ENCODE measurements around the gene BCL2L11.
A peak's percentile ranks its signal among the peaks of the same experiment; 100 is the strongest.

Gene BCL2L11

GRCh38 chr2:111145103-111145760, 24.5 kb downstream of the BCL2L11 start:
- DNase-seq: no peak

DNA sequence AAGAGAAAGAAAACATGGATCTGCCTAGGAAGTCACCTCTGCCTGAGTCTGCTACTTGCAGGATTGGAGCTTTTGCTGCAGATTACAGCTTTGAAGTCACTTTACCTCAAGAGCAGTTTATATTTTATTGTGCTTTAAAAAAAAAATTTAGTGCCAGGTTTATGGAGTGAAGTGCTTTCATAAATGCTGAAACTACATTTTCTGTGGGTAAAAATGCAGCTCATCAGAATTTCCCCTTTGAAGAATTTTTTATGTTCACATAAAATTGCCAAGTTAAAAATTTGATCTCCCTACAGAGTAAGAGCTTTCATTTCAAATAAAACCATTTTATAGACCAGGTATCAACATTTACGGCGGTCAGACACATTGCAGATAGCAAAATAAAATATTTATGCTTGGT, 25.2 kb downstream of the BCL2L11 start:
- no peak for DNase-seq

GRCh38 chr2:111148225-111148873, 27.6 kb downstream of the BCL2L11 start:
- DNase-seq: no peak

GRCh38 chr2:111148925-111149324, 28.2 kb downstream of the BCL2L11 start:
- no peak for DNase-seq

- DNase-seq: no peak
Measured at GRCh38 chr2:111149882-111150455, 29.3 kb downstream of the BCL2L11 start.

DNA sequence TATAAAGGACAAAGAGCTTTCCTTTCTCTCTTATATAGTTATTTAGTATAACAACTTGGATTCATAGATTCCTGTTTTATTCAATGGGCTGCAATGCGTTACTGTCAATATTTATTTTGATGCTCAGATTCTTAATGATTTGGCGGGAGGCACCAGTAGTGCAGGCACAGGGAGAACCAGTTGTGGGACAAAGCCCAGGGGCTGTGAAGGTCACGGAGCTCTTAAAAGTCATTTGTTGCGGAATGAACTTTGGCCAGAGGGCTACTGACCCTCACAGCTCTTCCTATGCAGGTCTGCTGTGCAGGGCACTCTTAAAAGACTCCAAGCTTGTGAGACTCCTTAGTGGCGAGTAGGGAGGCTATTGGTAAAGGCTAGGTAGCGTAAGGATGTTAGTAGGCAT, 34.0 kb downstream of the BCL2L11 start:
- no peak for DNase-seq

- no peak for DNase-seq
Measured at GRCh38 chr2:111155610-111156009, 34.9 kb downstream of the BCL2L11 start.

- no peak for DNase-seq
Measured at GRCh38 chr2:111156529-111156928, 35.8 kb downstream of the BCL2L11 start.

DNA sequence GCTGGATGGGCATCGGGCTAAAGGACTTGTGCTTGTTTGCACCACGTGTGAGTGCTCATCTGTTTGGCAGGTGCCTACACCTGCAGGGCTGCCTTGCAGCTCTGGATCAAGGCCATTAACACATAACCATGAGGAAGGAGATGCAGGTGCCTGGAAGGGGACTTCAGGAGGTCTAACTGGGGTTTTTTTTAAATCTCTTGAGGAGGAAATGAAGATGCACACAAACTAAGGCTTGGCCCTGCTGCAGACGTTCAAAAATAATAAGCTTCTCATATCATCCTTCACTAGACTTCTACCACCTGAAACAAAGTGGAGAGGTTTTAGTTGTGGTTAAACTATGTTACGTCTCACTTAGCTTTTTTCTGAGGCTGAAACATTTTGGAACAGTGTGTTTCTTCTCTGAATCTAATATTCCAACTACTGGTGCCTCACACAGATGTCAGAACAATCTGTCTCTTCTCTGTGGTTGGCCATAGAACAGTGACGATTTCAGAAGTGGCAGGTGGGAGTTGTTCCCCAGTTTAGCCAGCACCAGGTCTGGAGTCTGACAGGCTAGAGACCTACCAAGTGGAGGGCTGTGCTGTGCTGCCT, 36.5 kb downstream of the BCL2L11 start:
- DNase-seq: peak; percentile 58

DNA sequence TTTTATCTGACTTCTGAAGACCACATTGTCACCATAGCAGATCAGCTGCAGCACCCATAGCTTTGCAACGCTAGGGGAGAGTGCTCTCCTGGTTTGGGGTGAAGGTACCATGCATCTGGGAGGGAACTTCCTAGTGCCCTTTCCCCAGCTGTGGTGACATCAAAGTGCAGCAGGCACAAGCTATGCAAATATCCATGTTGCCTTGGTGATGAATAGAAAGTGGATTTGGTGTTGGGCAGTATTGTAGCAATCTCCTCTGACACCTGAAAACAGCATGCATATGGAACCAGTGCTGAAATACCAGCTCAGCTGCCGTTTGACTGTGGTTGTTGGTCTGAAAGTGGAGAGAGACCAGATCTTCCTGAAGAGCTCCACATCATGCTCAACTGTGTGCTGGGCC, 37.1 kb downstream of the BCL2L11 start:
- peak; percentile 9 for DNase-seq

DNA sequence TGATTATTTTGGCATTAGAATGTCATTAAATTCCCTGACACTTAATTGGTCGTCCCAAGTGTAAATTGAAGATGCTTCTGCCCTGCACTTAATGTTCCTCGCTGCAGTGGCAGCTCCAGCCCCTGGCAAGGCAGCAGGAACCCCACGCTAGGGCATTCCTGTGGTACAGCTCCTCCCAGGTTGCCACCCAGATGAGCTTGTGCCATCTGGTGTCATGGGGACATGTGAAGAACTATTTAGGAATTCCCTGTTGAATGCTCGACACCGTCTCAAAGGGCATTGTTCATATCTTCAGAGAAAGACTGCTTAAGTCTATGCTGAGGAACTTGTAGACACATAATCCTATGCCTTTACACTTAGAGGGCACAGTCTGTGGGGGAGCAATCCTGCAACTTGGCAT, 38.9 kb downstream of the BCL2L11 start:
- DNase-seq: no peak

GRCh38 chr2:111160758-111161157, 40.0 kb downstream of the BCL2L11 start:
- no peak for DNase-seq

GRCh38 chr2:111161971-111162370, 41.3 kb downstream of the BCL2L11 start:
- peak; percentile 57 for DNase-seq

- DNase-seq: no peak
Measured at GRCh38 chr2:111162718-111163331, 42.1 kb downstream of the BCL2L11 start.

- no peak for DNase-seq
Measured at GRCh38 chr2:111164078-111164477, 43.4 kb downstream of the BCL2L11 start.

DNA sequence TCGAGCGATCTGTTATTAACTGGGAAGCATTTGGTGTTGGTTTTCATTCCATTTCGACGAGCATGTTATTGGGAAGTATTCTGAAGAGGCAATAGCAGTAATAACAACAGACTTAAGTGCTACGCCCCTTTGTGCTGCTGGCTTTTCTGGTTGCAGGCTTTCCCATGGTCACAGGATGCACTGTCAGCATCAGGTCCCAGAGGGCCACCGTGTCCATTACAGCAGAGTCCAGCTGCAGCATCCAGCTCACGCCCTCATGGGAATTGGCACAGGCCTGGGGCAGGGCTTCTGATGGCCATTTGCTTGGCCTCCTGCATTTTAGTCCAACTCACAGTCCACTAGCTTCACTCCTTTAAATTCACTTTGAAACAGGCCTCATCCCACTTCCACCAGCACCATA, 44.4 kb downstream of the BCL2L11 start:
- no peak for DNase-seq

- no peak for DNase-seq
Measured at GRCh38 chr2:111166115-111166514, 45.4 kb downstream of the BCL2L11 start.

DNA sequence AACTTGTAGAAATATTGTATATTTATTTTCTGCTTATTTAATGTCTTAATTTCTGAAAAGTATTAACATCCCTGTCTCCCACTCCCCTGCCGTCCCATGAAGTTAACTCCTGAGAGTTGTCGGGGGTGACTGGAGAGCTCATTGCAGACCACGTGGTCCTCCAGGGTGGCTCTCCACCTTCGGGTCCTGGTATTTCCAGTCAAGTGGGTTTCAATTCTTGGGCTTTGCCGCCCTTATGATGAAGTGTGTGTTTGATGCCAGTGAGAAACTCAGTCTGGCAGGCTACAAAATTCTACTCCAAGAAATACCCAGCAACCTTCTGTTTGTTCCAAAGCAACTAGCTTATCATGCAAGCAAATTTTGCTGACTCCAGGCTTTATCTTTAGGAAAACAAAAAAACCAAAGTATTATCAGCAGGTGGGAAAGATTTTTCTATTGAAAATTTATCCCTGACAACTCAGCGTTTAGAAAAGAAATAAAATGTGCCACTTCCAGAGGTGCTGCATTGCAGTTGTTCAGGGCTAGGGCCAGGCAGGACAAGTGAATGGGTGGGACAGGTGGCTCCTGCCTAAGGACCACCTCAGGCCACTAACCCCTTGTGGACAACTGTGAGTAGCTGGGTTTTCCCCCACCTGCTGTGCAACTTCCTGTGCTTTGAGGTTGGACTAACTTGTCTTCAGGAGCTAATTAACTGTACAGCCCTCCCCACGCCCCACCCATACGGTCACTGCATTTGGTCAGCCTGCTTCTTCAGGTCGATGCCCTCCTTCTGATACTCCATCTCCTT, 46.6 kb downstream of the BCL2L11 start:
- no peak for DNase-seq

DNA sequence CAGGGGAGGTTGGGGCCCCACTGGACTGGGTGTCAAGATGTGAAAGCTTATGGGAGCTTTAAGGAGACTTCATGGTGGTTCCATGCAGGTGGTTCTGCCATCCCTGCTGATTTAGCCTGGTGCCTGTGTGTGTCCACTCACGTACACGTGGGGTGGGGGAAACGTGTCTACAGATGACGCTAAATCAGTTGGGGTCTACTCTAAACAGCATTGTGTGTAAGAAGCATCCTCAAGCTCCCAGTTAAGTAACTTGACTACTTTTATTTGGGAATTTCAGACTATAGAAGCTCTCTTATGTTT, 47.1 kb downstream of the BCL2L11 start:
- DNase-seq: no peak

GRCh38 chr2:111168528-111169239, 48.0 kb downstream of the BCL2L11 start:
- no peak for DNase-seq

- no peak for DNase-seq
Measured at GRCh38 chr2:111169268-111169667, 48.6 kb downstream of the BCL2L11 start.

GRCh38 chr2:111169924-111170323, 49.2 kb downstream of the BCL2L11 start:
- no peak for DNase-seq
